Skeletal muscle tissue (tissue), 4 donors: ENCODE measurements around the gene KCNAB2. TPM values are rescaled to one million over a fixed set of nuclear protein-coding genes. Genes with fewer than 3 reads are reported as not detected.

Source experiments
- H3K27ac ChIP-seq: one replicate; pipeline ENCODE4 v1.7.0; 2013; ENCODE audit warnings: mild to moderate bottlenecking, low read depth, low read length, inconsistent platforms
- H3K27me3 ChIP-seq, 3 donors: one replicate each; pipeline ENCODE4 v1.7.0; 2013; ENCODE audit warnings: low read length in 3 of 3; ENCODE audit not compliant: control insufficient read depth in 3 of 3, insufficient read depth in 3 of 3
- H3K36me3 ChIP-seq, 3 donors: one replicate each; pipeline ENCODE4 v1.7.0; 2013; ENCODE audit warnings: low read length in 3 of 3; ENCODE audit not compliant: control insufficient read depth in 3 of 3, insufficient read depth in 3 of 3
- H3K4me1 ChIP-seq, 3 donors: one replicate each; pipeline ENCODE4 v1.7.0; 2013; ENCODE audit warnings: low read length in 3 of 3, mild to moderate bottlenecking in 3 of 3; ENCODE audit not compliant: control insufficient read depth in 3 of 3, insufficient read depth in 3 of 3
- H3K4me3 ChIP-seq, 3 donors: one replicate each; pipeline ENCODE4 v1.7.0; 2013; ENCODE audit warnings: low read length in 3 of 3
- H3K9ac ChIP-seq, 3 donors: one replicate each; pipeline ENCODE4 v1.7.0; 2013; ENCODE audit warnings: low read length in 3 of 3, mild to moderate bottlenecking in 3 of 3, moderate library complexity in 2 of 3, low read depth in 1 of 3
- H3K9me3 ChIP-seq, 3 donors: one replicate each; pipeline ENCODE4 v1.7.0; 2013; ENCODE audit warnings: low read length in 3 of 3; ENCODE audit not compliant: control insufficient read depth in 3 of 3
- total RNA-seq: library from RNA; depleted of rRNA; stranded (reverse); fragments of >200 nt; gene quantifications from one replicate; pipeline ENCODE4 v1.2.3, GENCODE V29; 2014
- donor health status: Osteomylitis.

Gene KCNAB2
- total RNA-seq, 1 donor from 2014 or later, result 2.6 TPM

DNA sequence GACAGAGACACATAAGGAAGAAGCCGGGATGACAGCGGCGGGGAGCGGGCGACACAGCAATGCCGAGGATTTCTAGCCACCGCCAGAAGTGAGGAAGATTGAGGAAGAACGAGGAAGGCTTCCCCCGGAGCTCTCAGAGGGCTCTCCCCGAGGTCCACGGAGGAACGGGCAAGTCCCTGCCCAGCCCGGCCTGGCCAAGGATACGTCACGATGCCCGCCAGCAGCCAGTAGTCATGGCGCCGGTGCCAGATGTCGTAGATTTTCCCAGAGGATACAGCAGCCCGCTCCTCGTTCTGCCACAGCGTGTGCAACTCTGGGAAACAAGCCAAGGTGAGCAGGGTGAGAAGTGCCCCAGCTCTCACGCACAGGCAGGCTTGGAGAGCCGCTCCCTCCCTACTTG, 65.9 kb downstream of the KCNAB2 start:
- H3K36me3 ChIP-seq, result no peaks in the 10 kb centered on the region
- H3K27ac ChIP-seq, result no peak overlapping the region
- peaks cover 18 to 36% (median 33%) of the 10 kb centered on the region in 3 donors for H3K27me3 ChIP-seq
- no peak overlapping the region for H3K9ac ChIP-seq
- H3K4me3 ChIP-seq, result no peak overlapping the region
- no peaks in the 10 kb centered on the region for H3K4me1 ChIP-seq
- peaks cover 3 to 4% (median 4%) of the 10 kb centered on the region in 3 donors for H3K9me3 ChIP-seq

DNA sequence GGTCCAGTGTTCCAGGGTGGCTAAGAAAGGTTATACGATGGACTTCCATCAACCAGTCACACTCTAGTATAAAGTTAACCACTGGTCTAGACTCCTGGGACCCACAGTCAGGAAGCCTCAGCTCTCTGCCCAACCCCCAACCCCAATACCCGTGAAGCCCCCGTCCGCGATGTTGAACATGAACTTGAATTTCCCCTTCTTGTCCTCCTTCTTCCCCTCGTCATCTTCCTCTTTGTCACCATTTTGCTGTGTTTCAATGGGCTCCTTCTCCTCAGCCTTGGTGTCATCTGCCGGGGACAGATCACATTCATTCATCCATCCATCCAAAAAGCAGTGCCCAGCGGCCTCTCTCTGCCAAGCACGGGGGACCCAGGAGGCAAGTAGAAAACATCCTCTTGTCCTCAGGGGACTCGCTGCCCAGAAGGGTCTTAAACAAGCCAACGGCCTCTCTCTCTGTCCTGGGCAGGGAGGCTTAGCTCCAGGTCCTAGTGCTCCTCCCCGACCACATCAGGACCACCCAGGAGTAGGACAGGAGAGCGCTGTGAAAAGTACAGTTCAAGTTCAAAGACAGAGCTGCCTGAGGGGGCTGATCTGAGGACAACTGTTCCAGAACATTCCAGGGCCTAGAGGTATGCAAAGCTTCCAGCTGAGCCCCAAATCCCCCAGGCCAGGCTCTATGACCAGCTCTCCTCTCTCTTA, 66.5 kb downstream of the KCNAB2 start:
- H3K9ac ChIP-seq, result no peak overlapping the region
- no peak overlapping the region for H3K27ac ChIP-seq
- H3K27me3 ChIP-seq, result peaks cover 18 to 36% (median 33%) of the 10 kb centered on the region in 3 donors
- H3K9me3 ChIP-seq, result peaks cover 3 to 4% (median 4%) of the 10 kb centered on the region in 3 donors
- H3K4me3 ChIP-seq, result no peak overlapping the region
- H3K36me3 ChIP-seq, result no peaks in the 10 kb centered on the region
- H3K4me1 ChIP-seq, result no peaks in the 10 kb centered on the region

DNA sequence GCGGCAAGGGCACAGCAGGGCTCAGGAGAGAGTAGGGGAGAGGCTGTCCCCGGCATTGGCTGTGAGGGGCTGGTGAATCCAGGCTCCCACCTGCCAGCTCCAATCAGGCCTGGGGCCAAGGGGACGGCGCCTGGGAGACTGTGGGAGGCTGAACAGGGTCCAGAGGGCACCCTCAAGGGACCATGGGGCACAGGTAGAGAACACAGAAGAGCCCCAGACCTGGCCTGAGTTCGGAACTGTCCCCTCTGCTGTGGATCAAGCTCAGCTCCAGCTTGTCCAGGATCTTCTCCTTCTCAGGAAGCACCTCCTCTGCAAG, 67.0 kb downstream of the KCNAB2 start:
- Histone ChIP-seq H3K4me3 (no peak overlapping the region), H3K27ac (no peak overlapping the region), H3K9me3 (peaks cover 3 to 4% (median 4%) of the 10 kb centered on the region in 3 donors), H3K27me3 (peaks cover 18 to 36% (median 33%) of the 10 kb centered on the region in 3 donors), H3K4me1 (no peaks in the 10 kb centered on the region), H3K36me3 (no peaks in the 10 kb centered on the region), H3K9ac (no peak overlapping the region)

DNA sequence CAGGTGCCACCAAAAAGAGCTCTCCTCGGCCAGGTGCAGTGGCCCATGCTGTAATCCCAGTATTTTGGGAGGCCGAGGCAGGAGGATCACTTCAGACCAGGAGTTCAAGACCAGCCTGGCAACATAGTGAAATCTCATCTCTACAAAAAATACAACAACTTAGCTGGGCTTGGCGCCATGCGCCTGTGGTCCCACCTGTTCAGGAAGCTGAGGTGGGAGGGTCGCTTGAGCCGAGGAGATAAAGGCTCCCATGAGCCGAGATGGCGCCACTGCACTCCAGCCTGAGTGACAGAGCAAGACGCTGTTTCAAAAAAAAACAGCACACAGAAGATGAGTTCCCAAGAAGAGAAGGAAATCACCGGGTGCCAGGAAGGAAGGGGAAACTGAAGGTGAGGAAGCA, 67.4 kb downstream of the KCNAB2 start:
- H3K27ac ChIP-seq, result no peak overlapping the region
- no peaks in the 10 kb centered on the region for H3K36me3 ChIP-seq
- no peak overlapping the region for H3K9ac ChIP-seq
- H3K4me3 ChIP-seq, result no peak overlapping the region
- H3K27me3 ChIP-seq, result peaks cover 18 to 36% (median 33%) of the 10 kb centered on the region in 3 donors
- no peaks in the 10 kb centered on the region for H3K4me1 ChIP-seq
- H3K9me3 ChIP-seq, result peaks cover 3 to 4% (median 4%) of the 10 kb centered on the region in 3 donors

DNA sequence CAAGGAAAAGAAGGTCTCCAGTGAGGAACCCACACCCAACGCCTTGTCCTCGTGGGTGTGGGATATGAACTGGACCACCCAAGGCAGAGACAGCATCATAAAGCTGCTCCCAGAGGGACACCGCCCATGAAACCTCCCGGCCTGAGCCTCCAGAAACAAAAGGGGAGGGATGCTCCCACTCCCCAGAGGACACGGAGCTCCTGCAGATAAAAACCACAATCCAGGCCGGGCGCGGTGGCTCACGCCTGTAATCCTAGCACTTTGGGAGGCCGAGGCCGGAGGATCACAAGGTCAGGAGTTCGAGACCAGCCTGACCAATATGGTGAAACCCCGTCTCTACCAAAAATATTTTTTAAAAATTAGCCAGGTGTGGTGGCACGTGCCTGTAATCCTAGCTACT, 68.1 kb downstream of the KCNAB2 start:
- Histone ChIP-seq H3K27me3 (peaks cover 18 to 30% (median 27%) of the 10 kb centered on the region in 3 donors), H3K4me3 (no peak overlapping the region), H3K4me1 (no peaks in the 10 kb centered on the region), H3K36me3 (no peaks in the 10 kb centered on the region), H3K27ac (no peak overlapping the region), H3K9ac (no peak overlapping the region), H3K9me3 (peaks cover 3 to 4% (median 4%) of the 10 kb centered on the region in 3 donors)

DNA sequence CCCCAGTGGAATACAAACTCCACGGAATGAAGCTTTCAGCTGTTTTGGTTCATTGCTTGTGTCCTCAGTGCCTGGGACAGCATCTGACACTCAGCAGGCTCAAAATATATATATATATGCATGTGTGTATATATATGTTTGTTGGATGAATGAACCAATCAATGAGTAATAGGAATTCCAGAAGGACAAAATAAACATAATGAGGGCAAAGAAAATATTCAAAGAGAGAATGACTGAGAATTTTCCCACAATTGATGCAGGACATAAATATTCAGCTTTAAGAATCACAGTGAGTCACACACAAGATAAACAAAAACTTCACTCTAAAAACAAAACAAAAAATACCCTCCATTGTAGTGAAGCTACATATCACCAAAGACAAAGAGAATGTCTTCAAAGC, 70.4 kb downstream of the KCNAB2 start:
- Histone ChIP-seq H3K9me3 (peaks cover 3 to 4% (median 4%) of the 10 kb centered on the region in 3 donors), H3K9ac (no peak overlapping the region), H3K4me3 (no peak overlapping the region), H3K4me1 (no peaks in the 10 kb centered on the region), H3K36me3 (no peaks in the 10 kb centered on the region), H3K27ac (no peak overlapping the region), H3K27me3 (peaks cover 7 to 18% (median 14%) of the 10 kb centered on the region in 3 donors)

DNA sequence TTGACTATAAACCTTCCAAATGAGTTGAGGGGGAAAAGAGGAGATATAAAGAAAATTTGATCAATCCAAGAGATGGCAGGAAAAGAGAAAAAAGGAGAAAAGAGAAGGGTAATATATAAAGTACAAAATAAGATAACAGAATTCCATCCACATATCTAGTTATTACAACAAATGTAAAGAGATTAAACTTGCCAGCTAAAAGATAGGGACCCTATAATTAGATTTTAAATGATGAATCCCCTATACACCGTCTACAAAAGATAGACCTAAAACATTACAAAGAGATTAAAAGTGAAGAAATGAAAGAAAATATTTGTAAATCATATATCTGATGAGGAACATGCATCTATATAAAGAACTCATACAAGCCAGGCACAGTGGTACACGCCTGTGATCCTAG, 71.4 kb downstream of the KCNAB2 start:
- Histone ChIP-seq H3K9me3 (peaks cover 3 to 4% (median 4%) of the 10 kb centered on the region in 3 donors), H3K27me3 (peaks cover 2 to 13% (median 8%) of the 10 kb centered on the region in 3 donors), H3K4me3 (no peak overlapping the region), H3K9ac (no peak overlapping the region), H3K4me1 (no peaks in the 10 kb centered on the region), H3K27ac (no peak overlapping the region), H3K36me3 (no peaks in the 10 kb centered on the region)

DNA sequence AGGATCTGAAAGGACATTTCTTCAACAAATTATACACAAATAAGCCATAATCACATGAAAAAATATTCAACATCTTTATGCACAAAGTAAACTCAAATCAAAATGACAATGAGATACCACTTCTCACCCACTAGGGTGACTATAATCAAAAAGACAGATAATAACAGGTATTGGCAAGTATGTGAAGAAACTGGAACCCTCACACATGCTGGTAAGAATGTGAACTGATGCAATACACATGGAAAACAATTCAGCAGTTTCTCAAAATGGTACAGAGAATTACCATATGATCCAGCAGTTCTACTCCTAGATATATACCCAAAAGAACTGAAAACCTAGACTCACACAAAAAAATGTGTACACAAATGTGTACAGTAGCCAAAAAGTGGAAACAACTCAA, 71.9 kb downstream of the KCNAB2 start:
- H3K27me3 ChIP-seq, result peaks cover 0 to 8% (median 3%) of the 10 kb centered on the region in 3 donors
- H3K9me3 ChIP-seq, result peaks cover 3 to 4% (median 4%) of the 10 kb centered on the region in 3 donors
- no peak overlapping the region for H3K9ac ChIP-seq
- no peak overlapping the region for H3K4me3 ChIP-seq
- no peaks in the 10 kb centered on the region for H3K4me1 ChIP-seq
- no peak overlapping the region for H3K27ac ChIP-seq
- no peaks in the 10 kb centered on the region for H3K36me3 ChIP-seq

DNA sequence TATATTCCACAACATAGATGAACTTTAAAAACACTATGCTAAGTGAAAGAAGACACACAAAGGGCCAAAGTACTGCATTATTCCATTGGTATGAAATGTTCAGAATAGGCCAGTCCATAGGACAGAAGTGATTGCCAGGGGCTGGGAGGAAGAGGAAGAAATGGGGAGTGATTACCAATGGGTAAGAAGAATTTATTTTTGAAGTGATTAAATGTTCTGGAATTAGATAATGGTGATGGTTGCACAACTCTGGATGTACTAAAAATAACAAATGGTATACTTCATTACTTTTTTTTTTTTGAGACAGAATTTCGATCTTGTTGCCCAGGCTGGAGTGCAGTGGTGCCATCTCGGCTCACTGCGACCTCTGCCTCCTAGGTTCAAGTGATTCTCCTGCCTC, 72.7 kb downstream of the KCNAB2 start:
- H3K9ac ChIP-seq, result no peak overlapping the region
- no peaks in the 10 kb centered on the region for H3K4me1 ChIP-seq
- no peaks in the 10 kb centered on the region for H3K36me3 ChIP-seq
- H3K9me3 ChIP-seq, result peaks cover 3 to 4% (median 4%) of the 10 kb centered on the region in 3 donors
- H3K27me3 ChIP-seq, result peaks cover 0 to 4% (median 0%) of the 10 kb centered on the region in 3 donors
- H3K4me3 ChIP-seq, result no peak overlapping the region
- no peak overlapping the region for H3K27ac ChIP-seq

DNA sequence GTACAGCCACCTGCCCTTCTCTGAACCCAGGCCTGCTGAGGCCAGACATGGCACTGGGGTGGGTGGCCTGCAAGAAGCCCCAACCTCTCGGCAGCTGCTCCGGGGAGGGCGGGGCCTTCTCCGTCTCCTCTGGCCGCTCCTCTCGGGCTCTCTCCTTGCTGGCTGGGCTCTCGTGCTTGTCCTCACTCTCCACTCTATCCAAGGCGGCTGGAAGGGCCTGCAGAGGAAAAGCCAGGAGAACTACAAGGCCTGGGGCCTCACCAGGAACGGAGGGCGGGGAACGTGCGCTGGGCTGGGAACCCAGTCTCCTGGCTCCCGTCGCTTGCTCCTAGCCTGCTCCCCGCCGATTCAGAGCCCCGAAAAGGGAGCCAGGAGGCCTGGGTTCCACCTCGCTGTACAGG, 75.3 kb downstream of the KCNAB2 start:
- Histone ChIP-seq H3K27ac (no peak overlapping the region), H3K4me3 (no peak overlapping the region), H3K4me1 (no peaks in the 10 kb centered on the region), H3K36me3 (no peaks in the 10 kb centered on the region), H3K9me3 (no peaks in the 10 kb centered on the region), H3K27me3 (peaks cover 0 to 11% (median 10%) of the 10 kb centered on the region in 3 donors), H3K9ac (no peak overlapping the region)
